K562 (cell line): Measurements from ENCODE around the gene HAO2. TPM values are rescaled to one million over a fixed set of nuclear protein-coding genes. Genes with fewer than 3 reads are reported as not detected.
"Not testable (repeated sequence)": the region's sequence is repeated elsewhere in the genome, so short reads cannot be mapped to it uniquely, and the experiment has no call there.

Experiments
- ATAC-seq: fragments of 200-7000 bp; cut with Tn5 transposase; 3 replicates; pipeline ENCODE4 v1.9.1; 2020; ENCODE audit warnings: moderate library complexity
- BruUV-seq: library from RNA; stranded (reverse); fragments of 400-500 nt; replicated peaks from 2 replicates; lab custom pipeline; 2021; lab: Mats Ljungman, UMichigan
- CTCF ChIA-PET: fragments of 300-600 bp; formaldehyde crosslinking; extraction: SDS; loops from one replicate; lab custom pipeline; 2021; ENCODE audit warnings: low intra/inter-chr PET ratio; lab: Yijun Ruan, JAX
- POLR2A ChIA-PET: fragments of 300-600, 350-650 bp; sonication (Branson Sonifier 250); formaldehyde crosslinking; extraction: SDS; loops from one replicate; lab custom pipeline; 2021; ENCODE audit warnings: antibody characterized with exemption, inconsistent platforms; lab: Yijun Ruan, JAX
- DNase-seq, 4 experiments: peaks; one replicate each; pipeline versions ENCODE4 v3.0.0 to v3.0.0-alpha.2; 2011 to 2018; ENCODE audit warnings: low spot score in 3 of 4, mixed read lengths in 3 of 4; ENCODE audit errors: extremely low read depth in 1 of 4
- FAIRE-seq: peaks from 2 replicates; lab custom pipeline; 2011; peaks lifted over from hg19 to GRCh38; lab: Jason Lieb, UNC
- H2AFZ ChIP-seq: 2 replicates; pipeline ENCODE4 v1.6.0; 2011; ENCODE audit warnings: low read depth, low read length, control low read depth, inconsistent platforms
- H3K27ac ChIP-seq: fragments of 200-600 bp; 3 replicates; pipeline ENCODE4 v1.8.0; 2011; ENCODE audit warnings: low read depth, mild to moderate bottlenecking, control low read depth, inconsistent platforms, low read length, moderate library complexity, mixed read lengths; ENCODE audit errors: extremely low read depth
- H3K27me3 ChIP-seq, 2 experiments: fragments of 300-600 bp in 1 of 2; 2 replicates in 1 of 2; 3 replicates in 1 of 2; pipeline versions ENCODE4 v1.6.0 to v1.8.0; 2011; ENCODE audit warnings: inconsistent platforms in 2 of 2, low read length in 2 of 2, mild to moderate bottlenecking in 1 of 2, mixed read lengths in 1 of 2, moderate library complexity in 1 of 2; ENCODE audit not compliant: control insufficient read depth in 2 of 2, insufficient read depth in 2 of 2
- H3K36me3 ChIP-seq: fragments of 300-600 bp; 3 replicates; pipeline ENCODE4 v1.8.0; 2011; ENCODE audit warnings: mild to moderate bottlenecking, low read length, inconsistent platforms; ENCODE audit not compliant: control insufficient read depth, insufficient read depth
- H3K4me1 ChIP-seq, 2 experiments: fragments of 200-600 bp in 1 of 2; replicated peaks in 1 of 2; 2 replicates in 1 of 2; 3 replicates in 1 of 2; pipeline versions ENCODE4 v1.5.1 to v1.8.0; 2011; ENCODE audit warnings: inconsistent platforms in 2 of 2, low read length in 2 of 2, mild to moderate bottlenecking in 1 of 2, mixed read lengths in 1 of 2, moderate library complexity in 1 of 2; ENCODE audit not compliant: control insufficient read depth in 2 of 2, insufficient read depth in 2 of 2
- H3K4me2 ChIP-seq: 2 replicates; pipeline ENCODE4 v1.6.1; 2011; ENCODE audit warnings: low read length, control low read depth, inconsistent platforms, mixed read lengths; ENCODE audit not compliant: insufficient read depth
- H3K4me3 ChIP-seq: fragments of 200-600 bp; sonication (generic), shearing (Covaris generic); 2 replicates; pipeline ENCODE4 v1.5.1; 2016; ENCODE audit warnings: control low read depth, inconsistent platforms
- H3K79me2 ChIP-seq: fragments of 200-600 bp; 3 replicates; pipeline ENCODE4 v1.8.0; 2011; ENCODE audit warnings: low read length, inconsistent platforms; ENCODE audit not compliant: control insufficient read depth, insufficient read depth
- H3K9ac ChIP-seq, 2 experiments: 2 replicates each; pipeline versions ENCODE4 v1.6.0 to v1.6.1; 2011; ENCODE audit warnings: low read depth in 2 of 2, low read length in 2 of 2, control low read depth in 1 of 2, inconsistent platforms in 1 of 2, mild to moderate bottlenecking in 1 of 2, mixed read lengths in 1 of 2; ENCODE audit not compliant: insufficient read depth in 1 of 2
- H3K9me1 ChIP-seq: one replicate; pipeline ENCODE4 v1.6.0; 2011; ENCODE audit warnings: inconsistent platforms, mild to moderate bottlenecking, low read length, moderate library complexity; ENCODE audit not compliant: control insufficient read depth, insufficient read depth
- H3K9me3 ChIP-seq: replicated peaks from 2 replicates; pipeline ENCODE4 v1.5.1; 2011; ENCODE audit warnings: low read depth, low read length, inconsistent platforms; ENCODE audit not compliant: control insufficient read depth, insufficient read depth
- H4K20me1 ChIP-seq: replicated peaks from 2 replicates; pipeline ENCODE4 v1.6.1; 2011; ENCODE audit warnings: low read length, inconsistent platforms, mixed read lengths; ENCODE audit not compliant: control insufficient read depth, insufficient read depth
- RHOXF2B ChIP-seq: fragments of 250-450 bp; sonication (Bioruptor Pico); conservative IDR thresholded peaks from 2 replicates; pipeline ENCODE4 v1.5.1; 2021
- WGBS: fragments of 100-300 bp; shearing (Covaris generic); methylation state at CpG from one replicate; pipeline ENCODE4 v1.1.6; 2016; ENCODE audit warnings: low coverage, mixed read lengths; ENCODE audit not compliant: insufficient coverage; ENCODE audit errors: missing lambda C conversion rate; 5-methylcytosine and 5-hydroxymethylcytosine counted together
- in situ Hi-C: fragments of 300-500 bp; cut with MboI; formaldehyde crosslinking; loops from 4 replicates; pipeline ENCODE4 v1.15.0; 2018; ENCODE audit warnings: inconsistent platforms, mixed read lengths
- intact Hi-C: fragments of 100-400 bp; cut with micrococcal nuclease; formaldehyde crosslinking; loops from 2 replicates; pipeline ENCODE4 v1.14.2; 2022
- polyA plus RNA-seq, 8 experiments: library from polyadenylated mRNA; depleted of rRNA in 4 of 8; stranded (reverse) in 5 of 8; unstranded in 3 of 8; fragments of >200 nt; fragmentation: Nextera tagmentation in 2 of 8; fragmentation: Illumina TruSeq in 1 of 8; extraction: Ambion mirVana in 2 of 8; extraction: Trizol in 1 of 8; gene quantifications; 2 replicates each; pipeline versions ENCODE4 v1.2.1 to v1.2.3, GENCODE V29; 2011 to 2014; ENCODE audit warnings: inconsistent platforms in 1 of 8, missing spikeins in 1 of 8
- total RNA-seq, 7 experiments: library from RNA; depleted of rRNA in 6 of 7; stranded (reverse); fragments of >200 nt in 6 of 7; fragmentation: Illumina TruSeq in 2 of 7; extraction: Trizol in 2 of 7; gene quantifications; 2 replicates each; pipeline versions ENCODE4 v1.2.1 to v1.2.3, GENCODE V29; 2011 to 2021; ENCODE audit warnings: low replicate concordance in 1 of 7
- TF ChIP-seq, protein P1 (sequence below): sonication (generic); formaldehyde crosslinking; IDR thresholded peaks from 2 replicates; pipeline ENCODE4 v1.8.0; 2023; ENCODE audit warnings: mild to moderate bottlenecking, missing genetic modification reagents

The HAO2 gene
- total and polyA plus RNA-seq, 9 of the 15 experiments (the other 6 are each of a cell fraction or from before 2014, with no cell fraction given): not detected

DNA sequence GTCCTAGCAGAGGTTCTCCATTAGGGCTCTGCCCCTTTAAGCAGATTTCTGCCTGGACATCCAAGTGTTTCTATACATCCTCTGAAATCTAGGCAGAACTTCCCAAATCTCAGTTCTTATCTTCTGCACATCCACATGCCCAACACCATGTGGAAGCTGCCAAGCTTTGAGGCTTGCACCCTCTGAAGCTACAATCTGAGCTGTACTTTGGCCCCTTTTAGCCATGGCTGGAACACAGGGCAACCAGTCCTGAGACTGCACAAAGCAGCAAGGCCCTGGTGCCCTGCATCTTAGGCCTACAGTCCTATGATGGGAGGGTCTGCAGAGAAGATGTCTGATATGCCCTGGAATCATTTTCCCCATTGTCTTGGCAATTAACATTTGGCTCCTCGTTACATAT is 8.0 kb downstream of the HAO2 start:
- Histone ChIP-seq H3K4me3 (no peak overlapping the region), H3K9me3 (no peaks in the 10 kb centered on the region), H3K4me1 (no peaks in the 10 kb centered on the region), H3K9me1 (no peaks in the 10 kb centered on the region), H3K4me2 (no peak overlapping the region), H3K9ac (no peak overlapping the region), H2AFZ (no peak overlapping the region), H3K36me3 (no peaks in the 10 kb centered on the region), H4K20me1 (no peaks in the 10 kb centered on the region), H3K79me2 (no peaks in the 10 kb centered on the region), H3K27me3 (no peaks in the 10 kb centered on the region), H3K27ac (no peak overlapping the region)
- ChIA-PET POLR2A (no interaction called here), CTCF (no interaction called here)
- FAIRE-seq (no peak), DNase-seq (no peak), ATAC-seq (no peak)
- no TSS peak for BruUV-seq
- intact Hi-C loops (no loop called here), in situ Hi-C loops (no loop called here)
- no peak for TF ChIP-seq RHOXF2B (CRISPR knock-in tag)
- TF ChIP-seq, protein P1, sequence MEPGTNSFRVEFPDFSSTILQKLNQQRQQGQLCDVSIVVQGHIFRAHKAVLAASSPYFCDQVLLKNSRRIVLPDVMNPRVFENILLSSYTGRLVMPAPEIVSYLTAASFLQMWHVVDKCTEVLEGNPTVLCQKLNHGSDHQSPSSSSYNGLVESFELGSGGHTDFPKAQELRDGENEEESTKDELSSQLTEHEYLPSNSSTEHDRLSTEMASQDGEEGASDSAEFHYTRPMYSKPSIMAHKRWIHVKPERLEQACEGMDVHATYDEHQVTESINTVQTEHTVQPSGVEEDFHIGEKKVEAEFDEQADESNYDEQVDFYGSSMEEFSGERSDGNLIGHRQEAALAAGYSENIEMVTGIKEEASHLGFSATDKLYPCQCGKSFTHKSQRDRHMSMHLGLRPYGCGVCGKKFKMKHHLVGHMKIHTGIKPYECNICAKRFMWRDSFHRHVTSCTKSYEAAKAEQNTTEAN (CRISPR knock-in tag): no peak
- WGBS: 0% methylated on average over 1 of the region's 1 CpG

DNA sequence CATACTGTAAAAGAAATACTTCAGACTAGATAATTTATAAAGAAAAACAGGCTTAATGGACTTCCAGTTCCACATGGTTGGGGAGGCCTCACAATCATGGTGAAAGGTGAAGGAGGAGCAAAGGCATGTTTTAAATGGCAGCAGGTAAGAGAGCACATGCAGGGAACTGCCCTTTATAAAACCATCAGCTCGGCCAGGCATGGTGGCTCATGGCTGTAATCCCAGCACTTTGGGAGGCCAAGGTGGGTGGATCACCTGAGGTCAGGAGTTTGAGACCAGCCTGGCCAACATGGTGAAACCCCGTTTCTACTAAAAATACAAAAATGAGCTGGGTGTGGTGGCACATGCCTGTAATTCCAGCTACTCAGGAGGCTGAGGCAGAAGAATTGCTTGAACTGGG is 9.0 kb downstream of the HAO2 start:
- H3K36me3 ChIP-seq, in situ Hi-C loops, H3K79me2 ChIP-seq, ATAC-seq, H3K27ac ChIP-seq, H3K4me2 ChIP-seq, CTCF ChIA-PET, H3K9me1 ChIP-seq, DNase-seq, H3K4me1 ChIP-seq, H3K9me3 ChIP-seq, H3K27me3 ChIP-seq, H2AFZ ChIP-seq, BruUV-seq, FAIRE-seq, H4K20me1 ChIP-seq, H3K4me3 ChIP-seq, intact Hi-C loops, H3K9ac ChIP-seq: not testable (repeated sequence)
- POLR2A ChIA-PET: interaction anchor here (0.6 kb wide), 1 partner anchor 14 kb away, joined by 3 read pairs; no protein-coding TSS in a partner anchor
- WGBS: 0% methylated on average over 2 of the region's 2 CpGs
